ENCODE data around the gene FADS3. TPM values are rescaled to one million over a fixed set of nuclear protein-coding genes. Genes with fewer than 3 reads are reported as not detected.

FADS3 gene
- total and polyA plus RNA-seq, 2 of the 13 experiments (the other 11 are each of a cell fraction or from before 2014, with no cell fraction given): 13.4 to 23.2 TPM

DNA sequence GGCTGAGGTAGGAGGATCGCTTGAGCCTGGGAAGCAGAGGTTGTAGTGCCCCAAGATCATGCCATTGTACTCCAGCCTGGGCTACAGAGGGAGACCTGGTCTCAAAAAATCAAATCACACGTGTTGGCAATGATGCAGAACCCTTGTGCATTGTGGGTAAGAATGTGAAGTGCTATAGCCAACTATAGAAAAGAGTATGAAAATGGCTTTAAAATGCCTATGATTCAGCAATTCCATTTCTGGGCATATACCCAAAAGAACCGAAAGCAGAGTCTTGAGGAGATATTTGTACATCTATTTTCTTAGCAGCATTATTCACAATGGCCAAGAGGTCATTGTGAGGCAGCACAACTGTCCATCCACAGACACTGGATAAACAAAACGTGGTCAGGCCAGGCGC lies 2.6 kb upstream of the FADS3 start:
- H3K36me3 ChIP-seq (replicated peaks in 1 of 2; ENCODE audit: control insufficient read depth in 1 of 2, insufficient read depth in 2 of 2, low read length in 2 of 2): no peaks in the 10 kb centered on the region
- FAIRE-seq (no peak), DNase-seq (ENCODE audit: low spot score) (no peak), ATAC-seq (no peak)
- H3K4me2 ChIP-seq (ENCODE audit: low read depth, low read length): no peak overlapping the region
- BruUV-seq (replicated peaks): no TSS peak
- no peaks in the 10 kb centered on the region for H4K20me1 ChIP-seq (ENCODE audit: insufficient read depth, low read length)
- H3K9me3 ChIP-seq (ENCODE audit: low read length): no peaks in the 10 kb centered on the region
- in situ Hi-C loops (cut with HindIII; ENCODE audit: extremely low pct_ligation_motif_present, low pct_unique_long_range_greater_than_20kb) (no loop called here), intact Hi-C loops (cut with micrococcal nuclease; ENCODE audit: unreplicated experiment) (no loop called here)
- H3K4me1 ChIP-seq (ENCODE audit: insufficient read depth, low read length): peaks cover 21% of the 10 kb centered on the region
- WGBS (ENCODE audit: low lambda C conversion rate): 34% methylated on average over 5 of the region's 5 CpGs
- H3K27ac ChIP-seq (ENCODE audit: extremely low read length, insufficient read depth, low read length): no peak overlapping the region
- CTCF ChIA-PET (ENCODE audit: low intra/inter-chr PET ratio, low total read pairs): no interaction called here
- POLR2A ChIA-PET: no interaction called here
- no peaks in the 10 kb centered on the region for H3K79me2 ChIP-seq (ENCODE audit: insufficient read depth, low read length)
- no peaks in the 10 kb centered on the region for H3K27me3 ChIP-seq (ENCODE audit: control insufficient read depth in 1 of 2, insufficient read depth in 2 of 2, low read length in 2 of 2)
- no peak for TF ChIP-seq PRPF4 (IDR thresholded peaks at IDR 0.05; ENCODE audit: low read depth, low read length, poor library complexity, severe bottlenecking)
- no peak for TF ChIP-seq MTA1 (CRISPR knock-in tag; IDR thresholded peaks at IDR 0.05; ENCODE audit: borderline replicate concordance)
- TF ChIP-seq, protein P1, sequence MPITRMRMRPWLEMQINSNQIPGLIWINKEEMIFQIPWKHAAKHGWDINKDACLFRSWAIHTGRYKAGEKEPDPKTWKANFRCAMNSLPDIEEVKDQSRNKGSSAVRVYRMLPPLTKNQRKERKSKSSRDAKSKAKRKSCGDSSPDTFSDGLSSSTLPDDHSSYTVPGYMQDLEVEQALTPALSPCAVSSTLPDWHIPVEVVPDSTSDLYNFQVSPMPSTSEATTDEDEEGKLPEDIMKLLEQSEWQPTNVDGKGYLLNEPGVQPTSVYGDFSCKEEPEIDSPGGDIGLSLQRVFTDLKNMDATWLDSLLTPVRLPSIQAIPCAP (CRISPR knock-in tag; IDR thresholded peaks at IDR 0.05; ENCODE audit: low read depth): no peak
- TF ChIP-seq THYN1 (CRISPR knock-in tag; IDR thresholded peaks at IDR 0.05; ENCODE audit: borderline replicate concordance, low read depth): no peak
- no peak for TF ChIP-seq NR2C2 (CRISPR knock-in tag; IDR thresholded peaks at IDR 0.05; ENCODE audit: borderline replicate concordance)
- TF ChIP-seq ZBTB8A (CRISPR knock-in tag; IDR thresholded peaks at IDR 0.05; ENCODE audit: borderline replicate concordance, low read depth): no peak
- TF ChIP-seq NFYB (CRISPR knock-in tag; IDR thresholded peaks at IDR 0.05): no peak
- H2AFZ ChIP-seq (ENCODE audit: low read length): no peak overlapping the region
- no peak overlapping the region for H3K4me3 ChIP-seq (replicated peaks in 1 of 3; ENCODE audit: insufficient read depth in 1 of 3, low read depth in 2 of 3, low read length in 3 of 3)
- H3K9ac ChIP-seq (ENCODE audit: insufficient read depth, low read depth, low read length): no peak overlapping the region

DNA sequence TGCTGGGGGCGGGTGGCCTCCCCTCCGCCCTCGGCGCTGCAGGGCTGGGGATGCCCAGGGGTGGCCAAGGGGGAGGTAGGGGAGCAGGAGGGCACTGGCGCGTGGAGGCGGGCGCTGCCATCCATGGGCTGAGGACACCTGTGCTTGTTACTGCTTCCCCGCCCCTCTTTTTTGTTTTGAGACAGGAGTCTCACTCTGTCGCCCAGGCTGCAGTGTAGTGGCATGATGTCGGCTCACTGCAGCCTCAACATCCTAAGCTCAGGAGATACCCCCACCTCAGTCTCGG lies 683 bp upstream of the FADS3 start:
- H2AFZ ChIP-seq (ENCODE audit: low read length): no peak overlapping the region
- POLR2A ChIA-PET: interaction anchor here (2.0 kb wide), 1 partner anchor 13 kb away, joined by 5 read pairs; no protein-coding TSS in a partner anchor
- no TSS peak for BruUV-seq (replicated peaks)
- no peaks in the 10 kb centered on the region for H3K79me2 ChIP-seq (ENCODE audit: insufficient read depth, low read length)
- DNase-seq (ENCODE audit: low spot score) (no peak), FAIRE-seq (no peak), ATAC-seq (peak; percentile 34)
- intact Hi-C loops (cut with micrococcal nuclease; ENCODE audit: unreplicated experiment): no loop called here
- no peaks in the 10 kb centered on the region for H3K9me3 ChIP-seq (ENCODE audit: low read length)
- H3K4me1 ChIP-seq (ENCODE audit: insufficient read depth, low read length): peaks cover 14% of the 10 kb centered on the region
- H3K36me3 ChIP-seq (replicated peaks in 1 of 2; ENCODE audit: control insufficient read depth in 1 of 2, insufficient read depth in 2 of 2, low read length in 2 of 2): no peaks in the 10 kb centered on the region
- WGBS (ENCODE audit: low lambda C conversion rate): 25% methylated on average over 4 of the region's 12 CpGs
- H3K27me3 ChIP-seq (ENCODE audit: control insufficient read depth in 1 of 2, insufficient read depth in 2 of 2, low read length in 2 of 2): no peaks in the 10 kb centered on the region
- no peaks in the 10 kb centered on the region for H4K20me1 ChIP-seq (ENCODE audit: insufficient read depth, low read length)
- peak overlapping the region; percentile 37 to 86 (median 68); a peak in 5 of 6 replicates for H3K4me3 ChIP-seq (replicated peaks in 1 of 3; ENCODE audit: insufficient read depth in 1 of 3, low read depth in 2 of 3, low read length in 3 of 3)
- H3K9ac ChIP-seq (ENCODE audit: insufficient read depth, low read depth, low read length): peak overlapping the region; percentile 46; the same call in 1 of the 2 replicates
- H3K4me2 ChIP-seq (ENCODE audit: low read depth, low read length): peak overlapping the region; percentile 76
- CTCF ChIA-PET (ENCODE audit: low intra/inter-chr PET ratio, low total read pairs): interaction anchor here (1.2 kb wide), 1 partner anchor 95 kb away, joined by 4 read pairs; no protein-coding TSS in a partner anchor
- in situ Hi-C loops (cut with HindIII; ENCODE audit: extremely low pct_ligation_motif_present, low pct_unique_long_range_greater_than_20kb): no loop called here
- no peak overlapping the region for H3K27ac ChIP-seq (ENCODE audit: extremely low read length, insufficient read depth, low read length)
- TF ChIP-seq TBL1XR1 (IDR thresholded peaks at IDR 0.05; ENCODE audit: borderline replicate concordance, low read length, partially characterized antibody) (no peak), PHF21A (CRISPR knock-in tag; IDR thresholded peaks at IDR 0.05) (no peak), SRSF1 (optimal IDR thresholded peaks at IDR 0.05; ENCODE audit: low read depth, low read length) (no peak), ZFX (CRISPR knock-in tag; IDR thresholded peaks at IDR 0.05; ENCODE audit: low read depth) (no peak), KLF9 (CRISPR knock-in tag; IDR thresholded peaks at IDR 0.05; ENCODE audit: low read depth) (no peak)
- TF ChIP-seq, protein P2, sequence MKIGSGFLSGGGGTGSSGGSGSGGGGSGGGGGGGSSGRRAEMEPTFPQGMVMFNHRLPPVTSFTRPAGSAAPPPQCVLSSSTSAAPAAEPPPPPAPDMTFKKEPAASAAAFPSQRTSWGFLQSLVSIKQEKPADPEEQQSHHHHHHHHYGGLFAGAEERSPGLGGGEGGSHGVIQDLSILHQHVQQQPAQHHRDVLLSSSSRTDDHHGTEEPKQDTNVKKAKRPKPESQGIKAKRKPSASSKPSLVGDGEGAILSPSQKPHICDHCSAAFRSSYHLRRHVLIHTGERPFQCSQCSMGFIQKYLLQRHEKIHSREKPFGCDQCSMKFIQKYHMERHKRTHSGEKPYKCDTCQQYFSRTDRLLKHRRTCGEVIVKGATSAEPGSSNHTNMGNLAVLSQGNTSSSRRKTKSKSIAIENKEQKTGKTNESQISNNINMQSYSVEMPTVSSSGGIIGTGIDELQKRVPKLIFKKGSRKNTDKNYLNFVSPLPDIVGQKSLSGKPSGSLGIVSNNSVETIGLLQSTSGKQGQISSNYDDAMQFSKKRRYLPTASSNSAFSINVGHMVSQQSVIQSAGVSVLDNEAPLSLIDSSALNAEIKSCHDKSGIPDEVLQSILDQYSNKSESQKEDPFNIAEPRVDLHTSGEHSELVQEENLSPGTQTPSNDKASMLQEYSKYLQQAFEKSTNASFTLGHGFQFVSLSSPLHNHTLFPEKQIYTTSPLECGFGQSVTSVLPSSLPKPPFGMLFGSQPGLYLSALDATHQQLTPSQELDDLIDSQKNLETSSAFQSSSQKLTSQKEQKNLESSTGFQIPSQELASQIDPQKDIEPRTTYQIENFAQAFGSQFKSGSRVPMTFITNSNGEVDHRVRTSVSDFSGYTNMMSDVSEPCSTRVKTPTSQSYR (CRISPR knock-in tag; IDR thresholded peaks at IDR 0.05; ENCODE audit: borderline replicate concordance): no peak
